Activated naive CD8-positive, alpha-beta T cell treated with anti-CD3 and anti-CD28 coated beads, Interleukin-2, amount 50 U/mL, for 16 hours (primary cell): ENCODE data around the gene GREB1L.
"Not testable (repeated sequence)": the region's sequence is repeated elsewhere in the genome, so short reads cannot be mapped to it uniquely, and the experiment has no call there.

Experiments
- DNase-seq: peaks from one replicate; pipeline ENCODE4 v3.0.0-alpha.2; 2020; ENCODE audit warnings: low read depth, low spot score

The GREB1L gene

DNA sequence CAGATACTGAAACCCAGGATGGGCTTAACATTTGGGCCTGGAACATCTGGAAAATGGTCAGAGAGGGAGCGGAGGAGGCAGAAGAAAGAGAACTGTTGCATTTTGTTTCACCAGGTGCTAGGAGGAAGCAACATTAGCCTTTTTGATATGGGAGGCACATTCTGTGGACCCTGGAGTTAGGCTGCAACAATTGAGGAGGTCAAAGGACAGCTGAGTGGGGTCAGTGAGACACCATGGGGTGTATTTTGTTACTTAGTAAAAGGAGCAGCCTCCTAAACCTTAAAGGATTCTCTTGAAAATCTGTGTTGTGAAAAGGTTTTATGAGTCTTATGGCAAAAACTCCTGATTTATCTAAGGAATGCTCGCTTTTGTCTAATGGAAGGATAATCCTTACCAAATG, 124.9 kb downstream of the GREB1L start:
- DNase-seq = no peak

DNA sequence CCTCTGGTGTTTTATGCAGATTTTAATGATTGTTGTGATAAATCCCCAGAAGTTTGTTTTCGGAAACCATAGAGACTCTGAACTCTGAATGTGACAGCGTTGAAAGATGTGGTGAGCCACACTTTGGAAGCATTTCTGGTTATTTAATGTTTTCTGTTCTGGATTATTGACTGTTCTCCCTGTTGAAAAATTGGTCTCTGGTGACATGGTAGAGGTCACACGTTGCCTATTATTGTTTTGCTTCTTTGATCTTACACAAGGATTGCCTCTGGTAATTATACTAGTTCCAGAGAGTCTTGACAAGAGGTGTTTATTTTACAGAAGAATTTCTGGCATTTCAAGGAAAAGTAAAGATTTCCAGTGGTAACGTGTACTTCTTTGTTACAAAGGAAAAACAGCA, 127.1 kb downstream of the GREB1L start:
- no peak for DNase-seq

GRCh38 chr18:21369597-21369996, 127.6 kb downstream of the GREB1L start:
- DNase-seq = not testable (repeated sequence)

- DNase-seq = no peak
Measured at GRCh38 chr18:21383031-21383430, 141.0 kb downstream of the GREB1L start.

DNA sequence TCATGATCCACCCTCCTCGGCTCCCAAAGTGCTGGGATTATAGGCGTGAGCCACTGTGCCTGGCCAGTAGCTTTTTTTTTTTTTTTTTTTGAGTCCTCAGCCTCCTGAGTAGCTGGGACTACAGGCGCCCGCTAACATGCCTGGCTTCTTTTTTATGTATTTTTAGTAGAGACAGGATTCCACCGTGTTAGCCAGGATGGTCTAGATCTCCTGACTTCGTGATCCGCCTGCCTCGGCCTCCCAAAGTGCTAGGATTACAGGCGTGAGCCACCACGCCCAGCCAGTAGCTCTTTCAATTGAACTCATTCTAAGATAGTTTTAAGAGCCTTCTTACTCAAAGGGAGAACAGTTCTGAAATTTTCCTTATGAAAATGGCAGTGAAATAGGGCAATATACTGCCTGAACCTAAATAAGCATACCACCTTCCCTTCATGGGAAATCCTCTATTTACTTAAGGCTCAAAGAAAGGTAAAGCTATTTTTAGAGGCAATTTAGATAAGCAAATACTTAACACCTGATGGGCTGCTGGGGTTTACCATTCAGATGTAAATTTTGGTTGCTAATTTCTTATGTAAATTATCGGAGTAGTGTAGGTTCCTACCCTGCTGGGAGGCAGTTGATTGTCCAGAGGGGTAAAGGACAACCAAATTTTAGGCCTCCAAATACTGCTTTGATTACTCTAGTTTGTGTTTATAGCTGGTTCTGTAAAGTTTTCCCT, 144.7 kb downstream of the GREB1L start:
- no peak for DNase-seq

- DNase-seq = no peak
Measured at GRCh38 chr18:21387886-21388285, 145.9 kb downstream of the GREB1L start.

DNA sequence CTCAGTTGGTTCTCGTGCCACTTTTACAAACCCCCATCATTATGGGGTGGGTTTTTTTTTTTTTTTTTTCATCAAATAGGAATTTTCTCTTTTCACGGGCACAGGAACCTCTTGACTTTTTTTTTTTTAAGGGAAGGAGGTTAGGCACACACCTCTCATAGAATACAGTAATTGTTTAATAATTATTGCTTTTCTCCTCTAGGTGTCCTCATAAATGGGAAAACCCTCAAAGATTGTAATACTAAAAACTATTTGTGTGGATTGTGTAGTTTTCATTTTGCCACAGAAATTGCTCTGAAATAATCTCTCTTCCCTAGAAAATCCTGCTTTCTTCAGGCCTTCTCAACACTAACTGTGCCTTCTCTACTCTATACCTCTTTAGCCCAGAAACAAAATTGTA, 147.3 kb downstream of the GREB1L start:
- DNase-seq = no peak

- DNase-seq = no peak
Measured at GRCh38 chr18:21389903-21390302, 147.9 kb downstream of the GREB1L start.

DNA sequence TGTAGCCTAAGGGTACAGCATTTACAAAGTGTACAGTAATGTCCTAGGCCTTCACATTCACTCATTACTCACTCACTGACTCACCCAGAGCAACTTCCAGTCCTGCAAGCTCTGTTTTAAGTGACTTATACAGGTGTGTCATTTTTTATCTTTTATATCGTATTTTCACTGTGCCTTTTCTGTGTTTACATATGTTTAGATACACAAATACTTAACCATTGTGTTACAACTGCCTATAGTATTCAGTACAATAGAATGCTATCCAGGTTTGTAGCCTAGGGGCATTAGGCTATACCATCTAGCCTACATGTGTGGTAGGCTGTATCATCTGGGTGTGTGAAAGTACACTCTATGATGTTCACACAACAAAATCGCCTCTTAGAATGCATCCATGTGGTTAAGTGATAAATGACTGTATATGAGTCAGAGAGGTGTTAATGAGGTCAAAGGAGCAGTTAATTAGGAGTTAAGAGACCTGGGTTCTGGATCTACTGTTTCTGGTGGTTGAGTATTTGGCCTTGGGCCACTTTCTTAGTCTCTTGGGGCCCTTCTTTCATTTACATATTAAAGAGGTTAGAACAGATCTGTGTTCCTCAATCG, 149.1 kb downstream of the GREB1L start:
- DNase-seq = no peak

DNA sequence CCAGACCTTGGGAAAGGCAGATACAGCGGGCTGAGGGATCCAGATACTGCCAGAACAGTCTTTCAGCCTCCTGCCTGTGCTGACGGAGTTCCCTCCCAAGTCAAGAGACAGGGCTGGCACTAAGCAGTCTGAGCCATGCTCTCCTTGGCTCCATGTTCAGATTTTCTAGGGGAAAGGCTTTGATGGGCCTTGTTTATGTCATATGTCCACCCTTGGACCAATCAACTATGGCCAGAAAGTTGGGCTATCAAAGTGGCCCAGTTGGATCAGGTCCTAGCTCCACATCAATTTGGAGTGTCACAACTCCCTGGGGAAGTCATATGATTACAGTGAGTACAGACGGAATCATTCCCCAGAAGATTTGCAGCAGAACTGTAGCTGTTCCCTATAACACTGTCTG, 152.0 kb downstream of the GREB1L start:
- DNase-seq = no peak

DNA sequence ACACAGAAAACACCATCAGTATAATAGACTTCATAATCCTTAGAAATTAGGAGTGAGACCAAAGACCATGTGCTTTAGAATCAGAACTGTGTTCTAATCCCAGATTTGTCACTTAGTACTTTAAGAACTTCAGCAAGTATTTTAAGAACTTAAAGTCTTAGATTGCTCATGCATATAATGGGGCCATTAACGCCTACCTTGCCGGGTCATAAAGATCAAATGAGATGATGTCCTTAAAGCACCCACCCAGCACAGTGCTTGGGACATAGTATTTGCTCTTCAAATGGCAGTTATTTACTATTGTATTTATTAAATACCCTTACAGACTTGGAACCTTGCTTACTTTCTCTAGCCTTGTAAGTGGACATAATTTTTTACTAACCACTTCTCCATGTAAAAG, 156.1 kb downstream of the GREB1L start:
- no peak for DNase-seq

DNA sequence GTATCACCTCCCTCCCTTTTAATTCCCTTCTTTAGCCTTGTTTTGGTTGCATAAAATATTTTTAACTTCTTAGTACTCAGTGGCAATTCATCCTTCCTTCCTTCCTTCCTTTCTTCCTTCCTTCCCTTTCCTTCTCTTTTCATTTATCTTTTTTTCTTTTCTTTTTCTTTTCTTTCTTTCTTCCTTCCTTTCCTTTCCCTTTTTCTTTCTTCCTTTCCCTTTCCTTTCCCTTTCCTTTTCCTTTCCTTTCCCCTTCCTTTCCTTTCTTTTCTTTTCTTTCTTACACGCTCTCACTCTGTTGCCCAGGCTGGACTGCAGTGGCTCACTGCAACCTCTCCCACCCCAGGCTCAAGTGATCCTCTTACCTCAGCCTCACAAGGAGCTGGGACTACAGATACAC, 160.2 kb downstream of the GREB1L start:
- no peak for DNase-seq

- DNase-seq = no peak
Measured at GRCh38 chr18:21404426-21404825, 162.4 kb downstream of the GREB1L start.

- no peak for DNase-seq
Measured at GRCh38 chr18:21406116-21406515, 164.1 kb downstream of the GREB1L start.

- no peak for DNase-seq
Measured at GRCh38 chr18:21408681-21409080, 166.6 kb downstream of the GREB1L start.

GRCh38 chr18:21433436-21433835, 191.4 kb downstream of the GREB1L start:
- DNase-seq = no peak

DNA sequence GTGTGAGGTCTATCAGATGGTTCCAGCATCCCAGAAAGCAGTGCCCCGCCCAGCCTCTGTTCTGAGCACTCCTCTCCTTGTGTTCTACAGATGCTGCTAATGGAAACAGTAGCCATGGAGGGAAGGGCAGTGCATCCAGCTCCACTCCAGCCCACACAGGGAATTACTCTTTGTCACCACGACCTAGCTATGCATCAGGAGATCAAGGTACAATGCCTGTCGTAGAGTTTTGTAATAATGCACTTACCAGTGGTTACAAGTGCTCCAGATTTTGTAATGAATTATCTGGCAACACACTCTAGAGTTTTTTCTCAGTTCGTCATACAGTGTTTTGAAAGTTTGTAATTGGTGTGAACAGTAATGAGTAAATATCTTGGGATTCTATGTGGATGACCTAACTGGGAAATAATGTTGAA, 197.4 kb downstream of the GREB1L start:
- no peak for DNase-seq

- no peak for DNase-seq
Measured at GRCh38 chr18:21441670-21442069, 199.6 kb downstream of the GREB1L start.

GRCh38 chr18:21443776-21444464, 201.9 kb downstream of the GREB1L start:
- no peak for DNase-seq

DNA sequence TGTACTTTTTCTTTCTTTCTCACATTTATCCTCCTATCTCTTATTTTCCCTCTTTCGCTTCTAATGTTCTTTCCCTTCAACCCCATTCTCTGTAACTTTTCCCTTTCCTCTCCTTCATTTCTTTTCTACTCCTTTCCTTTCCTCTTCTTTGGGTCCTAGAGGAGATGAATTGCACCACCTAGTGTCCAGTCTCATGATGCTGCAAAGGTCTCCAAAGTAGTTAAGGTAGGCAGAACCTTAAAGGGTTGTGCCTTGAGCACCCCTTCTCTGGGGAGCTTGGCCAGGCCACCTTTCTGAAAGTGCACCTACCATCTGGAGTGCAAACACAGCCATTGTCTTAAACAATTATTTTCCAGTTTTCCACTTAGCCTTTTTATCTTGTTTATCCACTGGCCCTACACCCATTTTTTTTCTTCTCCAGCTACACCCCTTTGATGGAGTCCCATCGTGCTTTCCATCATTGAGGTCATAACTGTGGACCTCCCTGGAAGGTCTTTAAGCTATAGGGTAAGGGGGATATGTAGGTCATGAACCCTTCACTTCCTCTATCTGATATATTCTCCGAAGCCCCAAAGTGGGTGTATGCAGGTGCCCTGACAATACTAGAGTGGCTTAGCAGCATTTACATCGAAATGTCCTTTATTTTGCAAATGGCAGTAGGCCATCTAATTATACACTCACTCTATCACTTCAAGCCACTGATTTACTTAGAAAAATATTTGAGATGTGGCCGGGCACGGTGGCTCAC, 202.6 kb downstream of the GREB1L start:
- no peak for DNase-seq

DNA sequence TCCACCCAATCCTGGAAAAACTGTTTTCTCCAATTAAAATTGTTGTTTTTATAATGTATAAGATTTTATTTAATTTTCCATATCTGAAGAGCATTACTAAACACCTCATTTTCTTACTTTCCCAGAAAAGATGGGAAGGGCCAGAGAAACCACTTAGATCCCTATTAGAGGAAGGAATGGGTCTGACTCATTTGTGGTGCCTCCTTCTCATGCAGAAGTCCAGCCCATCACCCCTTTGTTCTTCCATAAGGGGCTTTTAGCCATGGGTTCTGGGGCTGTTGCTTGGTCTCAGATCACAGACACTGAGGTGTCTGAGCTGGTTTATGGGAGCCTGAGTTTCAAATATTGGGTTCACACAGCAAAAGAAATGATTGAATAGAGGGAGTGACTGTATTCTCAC, 206.3 kb downstream of the GREB1L start:
- DNase-seq = no peak
